Colonic mucosa (tissue), 4 donors: ENCODE results near the gene UBXN10. TPM values are rescaled to one million over a fixed set of nuclear protein-coding genes. Genes with fewer than 3 reads are reported as not detected.

Experiments
- DNase-seq: peaks from one replicate; pipeline ENCODE4 v3.0.0-alpha.2; 2020
- H3K27ac ChIP-seq: fragments of 200-600 bp; one replicate; pipeline ENCODE4 v1.8.0; 2021
- H3K27me3 ChIP-seq: fragments of 200-600 bp; one replicate; pipeline ENCODE4 v1.8.0; 2021
- H3K36me3 ChIP-seq: fragments of 200-600 bp; one replicate; pipeline ENCODE4 v1.8.0; 2021
- H3K4me1 ChIP-seq: fragments of 200-600 bp; one replicate; pipeline ENCODE4 v1.8.0; 2021; ENCODE audit warnings: mild to moderate bottlenecking
- H3K4me3 ChIP-seq: fragments of 200-600 bp; one replicate; pipeline ENCODE4 v1.8.0; 2021
- H3K9ac ChIP-seq, 2 donors: one replicate each; pipeline ENCODE4 v1.7.0; 2013; ENCODE audit warnings: control low read depth in 2 of 2, low read depth in 2 of 2, low read length in 2 of 2
- H3K9me3 ChIP-seq: fragments of 200-600 bp; one replicate; pipeline ENCODE4 v1.8.0; 2021
- intact Hi-C: fragments of 100-400 bp; cut with DNase I; formaldehyde crosslinking; loops from one replicate; pipeline ENCODE4 v1.14.1; 2022
- total RNA-seq, 2 donors: library from RNA; stranded (reverse); fragmentation: NEBNext Ultra II Directional in 1 of 2; extraction: Animal tissue kit (Norgen Biotek cat#: 25700) in 1 of 2; gene quantifications; one replicate each; pipeline ENCODE4 v1.2.1, GENCODE V29; 2021
- TF ChIP-seq, protein P1 (sequence below): fragments of 200-600 bp; IDR thresholded peaks from one replicate; pipeline ENCODE4 v1.8.0; 2022; ENCODE audit warnings: antibody characterized with exemption, mild to moderate bottlenecking
- donor health status: healthy.
- donor health status: DM: no; HTN: no; CAD: no.
- donor health status: DM: no; HTN: no; CAD: no.

UBXN10 gene
- total RNA-seq, 2 donors from 2014 or later, result 3.3 to 3.5 TPM

DNA sequence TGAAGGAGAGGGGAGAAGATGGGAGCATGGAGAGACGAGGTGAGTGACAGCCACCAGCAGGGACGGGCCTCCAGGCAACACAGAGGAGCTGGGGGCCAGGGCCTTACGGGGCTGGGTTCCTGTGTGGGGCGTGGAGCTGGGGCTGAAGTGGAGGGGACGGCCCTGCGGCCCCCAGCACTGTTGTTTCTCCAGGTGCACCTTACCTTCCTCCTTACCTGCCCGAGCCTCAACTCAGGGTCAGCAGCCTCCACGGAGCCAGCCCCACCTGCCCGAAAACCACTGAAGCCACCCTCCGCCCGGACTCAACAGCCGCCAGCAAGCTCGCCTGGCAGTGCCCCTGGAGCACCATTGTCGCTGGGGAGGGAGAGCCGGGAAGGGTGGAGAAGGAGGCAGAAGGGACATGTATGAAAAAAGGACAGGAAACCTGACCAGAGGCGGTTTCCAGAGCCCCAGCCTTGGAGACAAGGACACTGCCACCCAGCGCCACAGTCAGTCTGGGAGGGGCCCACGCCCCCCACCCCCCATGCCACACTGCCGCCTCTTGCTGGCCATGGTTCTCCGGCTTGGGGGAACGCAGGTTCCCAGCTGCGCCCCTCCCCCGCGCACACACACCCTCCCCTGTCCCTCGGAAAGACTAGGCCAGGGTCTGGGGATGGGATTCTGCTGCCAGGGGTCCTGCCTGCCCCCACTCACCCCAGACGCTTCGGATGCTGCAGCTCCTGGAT is 36.1 kb upstream of the UBXN10 start:
- intact Hi-C loops, result loop anchor here (5.0 kb wide), 2 partner anchors 47 to 177 kb away; no protein-coding TSS in a partner anchor
- no peak overlapping the region for H3K4me3 ChIP-seq
- H3K9ac ChIP-seq, result no peak overlapping the region
- no peaks in the 10 kb centered on the region for H3K36me3 ChIP-seq
- no peak for DNase-seq
- no peak overlapping the region for H3K27ac ChIP-seq
- H3K4me1 ChIP-seq, result no peaks in the 10 kb centered on the region
- H3K27me3 ChIP-seq, result no peaks in the 10 kb centered on the region
- TF ChIP-seq, protein P1, sequence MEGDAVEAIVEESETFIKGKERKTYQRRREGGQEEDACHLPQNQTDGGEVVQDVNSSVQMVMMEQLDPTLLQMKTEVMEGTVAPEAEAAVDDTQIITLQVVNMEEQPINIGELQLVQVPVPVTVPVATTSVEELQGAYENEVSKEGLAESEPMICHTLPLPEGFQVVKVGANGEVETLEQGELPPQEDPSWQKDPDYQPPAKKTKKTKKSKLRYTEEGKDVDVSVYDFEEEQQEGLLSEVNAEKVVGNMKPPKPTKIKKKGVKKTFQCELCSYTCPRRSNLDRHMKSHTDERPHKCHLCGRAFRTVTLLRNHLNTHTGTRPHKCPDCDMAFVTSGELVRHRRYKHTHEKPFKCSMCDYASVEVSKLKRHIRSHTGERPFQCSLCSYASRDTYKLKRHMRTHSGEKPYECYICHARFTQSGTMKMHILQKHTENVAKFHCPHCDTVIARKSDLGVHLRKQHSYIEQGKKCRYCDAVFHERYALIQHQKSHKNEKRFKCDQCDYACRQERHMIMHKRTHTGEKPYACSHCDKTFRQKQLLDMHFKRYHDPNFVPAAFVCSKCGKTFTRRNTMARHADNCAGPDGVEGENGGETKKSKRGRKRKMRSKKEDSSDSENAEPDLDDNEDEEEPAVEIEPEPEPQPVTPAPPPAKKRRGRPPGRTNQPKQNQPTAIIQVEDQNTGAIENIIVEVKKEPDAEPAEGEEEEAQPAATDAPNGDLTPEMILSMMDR, result no peak
- no peaks in the 10 kb centered on the region for H3K9me3 ChIP-seq

DNA sequence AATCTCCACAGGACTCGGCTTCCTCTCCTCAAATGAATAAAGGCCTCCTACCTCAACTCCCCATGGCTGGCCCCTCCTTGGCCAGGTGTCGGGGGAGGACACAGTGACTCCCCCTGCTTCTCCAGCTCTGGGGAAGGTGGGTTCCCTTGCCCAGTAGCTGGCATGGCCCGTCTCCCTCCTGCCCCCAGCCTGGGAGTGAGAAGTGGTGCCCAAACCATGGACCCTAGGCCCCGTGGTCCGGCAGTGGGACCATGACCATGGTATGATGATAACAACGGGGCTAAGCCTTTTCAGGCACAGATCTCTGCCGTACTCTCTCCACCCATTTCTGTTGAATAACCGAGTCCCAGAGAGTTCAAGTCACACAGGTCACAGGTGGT is 35.6 kb upstream of the UBXN10 start:
- H3K27me3 ChIP-seq, result no peaks in the 10 kb centered on the region
- H3K36me3 ChIP-seq, result no peaks in the 10 kb centered on the region
- H3K9me3 ChIP-seq, result no peaks in the 10 kb centered on the region
- H3K9ac ChIP-seq, result no peak overlapping the region
- H3K27ac ChIP-seq, result no peak overlapping the region
- intact Hi-C loops, result loop anchor here (5.0 kb wide), 2 partner anchors 48 to 178 kb away; no protein-coding TSS in a partner anchor
- TF ChIP-seq, protein P1, result no peak
- no peak for DNase-seq
- H3K4me3 ChIP-seq, result no peak overlapping the region
- H3K4me1 ChIP-seq, result no peaks in the 10 kb centered on the region

DNA sequence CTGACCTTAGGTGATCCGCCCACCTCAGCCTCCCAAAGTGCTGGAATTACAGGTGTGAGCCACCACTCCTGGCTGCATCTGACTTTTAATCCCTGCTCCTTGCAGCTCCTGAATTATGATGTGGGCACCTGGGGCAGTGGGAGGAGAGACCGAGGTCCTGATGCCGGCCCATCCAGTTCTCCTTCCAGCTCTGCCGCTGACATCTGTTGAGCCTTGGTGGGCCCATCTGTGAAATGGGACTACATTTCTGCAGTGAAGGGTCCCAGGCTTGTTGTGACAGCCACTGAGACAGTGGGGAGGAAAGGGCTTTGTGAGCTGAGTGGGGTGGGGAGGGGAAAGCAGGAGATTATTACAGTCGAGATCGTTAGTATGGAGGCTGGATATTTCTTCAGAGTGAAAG is 34.9 kb upstream of the UBXN10 start:
- no peak for DNase-seq
- intact Hi-C loops, result loop anchor here (5.0 kb wide), 2 partner anchors 49 to 179 kb away; no protein-coding TSS in a partner anchor

DNA sequence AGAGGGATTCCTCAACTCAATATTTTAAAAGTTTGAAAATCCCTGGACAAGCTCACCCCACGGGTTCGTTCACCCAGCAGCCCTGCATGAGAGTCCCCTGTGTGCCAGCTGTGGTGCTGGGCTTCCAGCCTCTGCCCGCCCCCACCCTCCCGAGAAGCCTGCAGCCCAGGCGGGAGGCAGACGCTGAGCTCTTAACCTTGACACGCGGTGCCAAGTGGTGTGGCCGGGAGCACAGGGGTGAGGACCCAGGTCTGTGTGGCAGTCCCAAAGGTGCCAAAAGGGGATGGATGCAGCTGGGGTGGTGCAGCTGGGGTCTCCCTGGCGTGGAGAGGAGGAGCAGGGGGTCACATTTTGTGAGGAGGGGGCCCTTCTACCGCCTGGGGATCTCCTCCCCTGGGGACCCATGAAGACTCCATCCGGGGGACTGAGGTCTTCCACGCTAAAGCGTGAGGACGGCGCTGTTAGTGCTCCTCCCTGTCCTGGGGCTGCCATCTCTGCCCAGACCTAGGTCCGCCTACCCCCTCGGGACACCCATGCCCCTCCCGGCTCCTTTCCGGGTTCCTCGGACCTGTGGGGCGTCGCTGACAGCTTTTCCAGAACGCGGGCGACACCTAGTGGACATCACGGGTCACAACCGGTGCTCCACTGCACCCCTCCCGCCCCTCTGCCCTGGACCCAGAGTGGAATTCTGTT is 33.8 kb upstream of the UBXN10 start:
- Histone ChIP-seq H3K36me3 (no peaks in the 10 kb centered on the region), H3K4me1 (no peaks in the 10 kb centered on the region), H3K27ac (no peak overlapping the region), H3K9ac (peak overlapping the region; percentile 51 to 62), H3K9me3 (no peaks in the 10 kb centered on the region), H3K27me3 (no peaks in the 10 kb centered on the region), H3K4me3 (peak overlapping the region; percentile 36)
- peak; percentile 84 for DNase-seq
- intact Hi-C loops, result loop anchor here (2.0 to 5.0 kb wide), 3 partner anchors 50 to 233 kb away; no protein-coding TSS in a partner anchor
- TF ChIP-seq, protein P1, result peak; percentile 95

More for the DNA sequence above, 34.9 kb upstream of the UBXN10 start:
- Histone ChIP-seq H3K9ac (no peak overlapping the region), H3K4me1 (no peaks in the 10 kb centered on the region), H3K4me3 (no peak overlapping the region), H3K36me3 (no peaks in the 10 kb centered on the region), H3K27me3 (no peaks in the 10 kb centered on the region), H3K27ac (no peak overlapping the region), H3K9me3 (no peaks in the 10 kb centered on the region)
- TF ChIP-seq, protein P1, result no peak

DNA sequence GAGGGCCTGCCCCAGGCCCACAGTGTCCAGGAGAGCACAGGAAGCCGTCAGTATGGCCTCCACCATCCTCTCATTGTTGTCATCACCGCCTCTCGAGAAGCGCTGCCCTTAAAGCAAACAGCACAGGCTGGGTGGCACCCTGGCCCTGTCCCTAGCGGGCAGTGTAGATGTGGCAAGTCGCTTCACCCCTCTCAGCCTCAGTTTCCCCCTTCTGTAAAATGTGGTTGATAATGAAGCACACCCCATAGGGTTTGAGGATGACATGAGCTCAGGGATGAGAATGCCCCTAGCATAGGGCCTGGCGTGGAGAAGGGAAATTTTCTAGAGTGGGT is 33.3 kb upstream of the UBXN10 start:
- H3K4me3 ChIP-seq, result no peak overlapping the region
- no peaks in the 10 kb centered on the region for H3K36me3 ChIP-seq
- no peaks in the 10 kb centered on the region for H3K4me1 ChIP-seq
- H3K27ac ChIP-seq, result no peak overlapping the region
- no peaks in the 10 kb centered on the region for H3K27me3 ChIP-seq
- DNase-seq, result no peak
- intact Hi-C loops, result loop anchor here (2.0 to 5.0 kb wide), 3 partner anchors 50 to 234 kb away; no protein-coding TSS in a partner anchor
- TF ChIP-seq, protein P1, result peak; percentile 17
- H3K9ac ChIP-seq, result no peak overlapping the region
- H3K9me3 ChIP-seq, result no peaks in the 10 kb centered on the region
